HG03575 (cell line): Measurements from ENCODE around the gene JOSD1.

ENCODE experiments used
- ATAC-seq: cut with Tn5 transposase; IDR thresholded peaks from one replicate; pipeline ENCODE4 v1.9.1; 2021; ENCODE audit not compliant: unreplicated experiment, insufficient number of reproducible peaks, low FRiP score; ENCODE audit errors: extremely low read depth

The JOSD1 gene

DNA sequence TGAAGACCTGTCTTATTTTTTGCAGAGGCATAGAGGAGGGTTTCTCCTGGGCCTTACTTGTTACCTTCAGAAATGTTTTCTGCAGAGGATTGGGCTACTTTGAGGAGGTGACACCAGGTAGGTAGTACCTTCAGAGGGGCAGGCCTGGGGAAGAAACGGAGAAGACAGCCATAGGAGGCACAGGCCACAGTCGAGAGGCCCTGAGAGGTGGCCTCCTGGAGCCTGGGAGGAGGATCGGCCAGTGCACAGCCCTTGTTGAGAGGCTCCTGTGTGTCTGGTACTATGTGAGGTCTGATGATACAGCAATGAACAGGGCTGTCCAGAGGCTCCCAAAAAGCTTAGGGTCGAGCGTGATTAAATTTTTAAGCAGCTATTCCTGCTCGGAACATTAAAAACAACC lies 16.5 kb upstream of the JOSD1 start:
- no peak for ATAC-seq

DNA sequence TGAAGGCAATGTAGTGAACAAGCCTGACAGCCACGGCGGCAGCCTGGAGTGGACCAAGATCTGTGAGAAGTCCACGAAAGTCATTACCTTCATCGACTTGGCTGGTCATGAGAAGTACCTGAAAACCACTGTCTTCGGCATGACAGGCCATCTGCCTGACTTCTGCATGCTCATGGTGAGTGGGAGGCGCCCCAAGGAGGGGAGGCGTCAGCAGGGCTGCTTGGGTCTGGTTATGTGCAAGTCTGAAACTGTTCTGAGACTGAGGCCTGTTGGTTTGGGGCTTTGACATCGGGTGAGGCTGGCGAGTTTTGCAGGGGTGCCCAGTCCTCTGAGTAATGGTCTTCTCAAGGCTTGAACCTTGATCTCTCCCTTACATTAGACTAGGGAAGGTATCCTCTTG lies 16.1 kb upstream of the JOSD1 start:
- no peak for ATAC-seq

DNA sequence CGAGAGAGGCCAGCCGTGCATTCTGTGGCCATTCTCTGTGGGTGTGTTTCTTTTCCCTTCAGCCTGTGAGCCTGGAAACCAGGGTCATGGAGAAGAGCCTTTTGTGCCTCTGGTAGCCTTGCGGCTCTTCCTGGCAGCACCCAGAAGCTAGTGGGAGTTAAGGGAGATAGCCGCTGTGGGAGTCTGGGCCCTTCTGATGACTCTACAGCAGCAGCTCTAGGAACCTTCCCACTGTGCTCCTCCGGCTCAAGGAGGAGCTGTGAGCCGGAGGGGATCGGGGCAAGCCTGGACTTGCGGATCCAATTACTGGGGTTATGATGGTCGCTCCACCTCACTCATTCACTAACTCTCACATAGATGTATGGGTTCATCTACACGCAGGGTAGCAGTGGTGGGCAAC lies 15.5 kb upstream of the JOSD1 start:
- ATAC-seq, result no peak

DNA sequence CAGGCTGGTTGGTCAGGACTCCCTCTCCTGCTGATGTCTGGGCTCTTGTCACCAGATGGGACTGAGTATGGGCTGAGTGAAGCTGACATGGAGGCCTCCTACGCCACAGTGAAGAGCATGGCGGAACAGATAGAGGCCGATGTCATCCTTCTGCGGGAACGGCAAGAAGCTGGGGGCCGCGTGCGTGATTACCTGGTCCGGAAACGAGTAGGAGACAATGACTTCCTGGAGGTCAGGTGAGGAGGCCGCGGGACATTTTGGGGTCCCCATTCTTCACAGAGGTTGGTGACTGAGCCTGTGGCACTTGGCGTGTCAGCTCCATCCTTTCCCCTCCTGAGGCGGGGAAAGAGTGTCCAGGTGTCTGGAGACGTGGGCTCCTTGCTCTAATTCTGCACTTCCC lies 15.1 kb upstream of the JOSD1 start:
- no peak for ATAC-seq

DNA sequence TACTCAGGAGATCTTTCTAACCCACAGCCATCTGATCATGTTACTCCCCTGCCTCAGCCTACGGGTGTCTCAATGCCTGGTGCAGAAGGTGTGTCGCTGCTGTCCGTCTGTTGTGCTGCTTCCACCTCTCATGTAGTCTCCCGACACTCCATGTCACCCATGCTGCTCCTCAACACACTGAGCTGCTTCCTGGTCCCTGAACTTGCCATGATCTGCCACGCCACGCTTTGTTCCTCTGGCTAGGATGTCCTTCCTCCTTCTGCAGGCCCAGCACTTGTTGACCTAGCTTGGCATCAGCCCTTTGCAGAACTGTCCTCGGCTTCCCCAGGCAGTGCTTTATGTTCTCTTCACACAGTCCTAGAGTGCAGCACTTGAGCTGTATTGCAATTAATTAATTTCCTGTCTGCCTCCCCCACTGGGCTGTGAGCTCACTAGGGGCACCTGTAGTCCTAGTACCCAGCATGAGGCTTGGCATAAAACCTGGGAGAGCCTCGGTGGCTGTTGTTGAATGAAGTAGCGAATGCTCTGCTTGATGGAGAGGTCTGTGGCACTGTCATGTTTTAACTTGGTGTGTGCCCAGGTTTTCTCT lies 14.5 kb upstream of the JOSD1 start:
- no peak for ATAC-seq

DNA sequence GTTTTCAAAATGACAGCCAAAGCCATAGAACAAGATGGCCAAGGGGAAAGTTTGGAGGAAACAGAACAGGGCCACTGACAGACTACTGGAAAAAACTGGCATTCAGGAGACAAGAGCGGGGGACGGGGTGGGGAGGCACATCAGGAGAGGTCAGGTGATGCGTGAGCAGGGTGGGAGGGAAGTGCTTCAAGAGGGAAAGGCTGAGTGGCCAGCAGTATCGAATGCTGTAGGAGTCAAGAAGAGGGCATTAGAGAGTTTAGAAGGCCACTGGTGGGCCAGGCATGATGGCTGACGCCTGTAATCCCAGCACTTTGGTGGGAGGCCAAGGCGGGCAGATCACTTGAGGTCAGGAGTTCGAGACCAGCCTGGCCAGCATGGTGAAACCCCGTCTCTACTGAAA lies 13.2 kb upstream of the JOSD1 start:
- no peak for ATAC-seq

DNA sequence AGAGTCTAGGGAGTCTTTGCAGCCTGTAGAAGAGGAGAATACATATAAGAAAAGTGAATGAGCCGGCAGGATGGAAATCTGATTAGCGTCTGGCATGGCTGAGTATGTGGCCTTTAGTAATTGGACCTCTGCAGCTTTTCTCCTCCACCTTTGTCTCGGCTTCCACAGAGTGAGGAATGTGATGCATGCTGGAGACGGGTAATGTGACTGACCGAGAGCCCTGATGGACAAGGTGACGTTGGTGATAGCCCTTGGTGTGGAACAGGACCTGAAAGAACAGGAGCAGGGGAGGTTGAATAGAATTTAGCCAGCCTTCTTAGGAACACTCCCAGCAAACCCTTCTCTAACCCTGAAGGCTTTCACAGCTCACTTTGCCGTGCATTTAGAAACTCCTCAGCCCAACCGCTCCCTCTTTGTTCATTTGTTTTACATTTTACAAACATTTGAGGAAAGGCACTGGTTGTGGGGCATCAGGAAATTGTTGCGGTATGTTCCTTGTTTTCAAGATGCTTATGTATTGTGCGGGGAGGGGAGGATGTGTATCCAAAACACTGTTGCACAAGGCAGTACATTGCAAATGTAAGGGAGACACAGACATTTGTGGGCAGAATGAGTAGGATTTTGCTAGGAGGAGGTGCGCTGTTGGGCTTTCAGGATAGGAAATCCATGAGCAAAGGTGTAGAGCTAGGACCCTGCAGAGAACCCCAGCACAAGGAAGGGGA lies 11.9 kb upstream of the JOSD1 start:
- ATAC-seq, result no peak

DNA sequence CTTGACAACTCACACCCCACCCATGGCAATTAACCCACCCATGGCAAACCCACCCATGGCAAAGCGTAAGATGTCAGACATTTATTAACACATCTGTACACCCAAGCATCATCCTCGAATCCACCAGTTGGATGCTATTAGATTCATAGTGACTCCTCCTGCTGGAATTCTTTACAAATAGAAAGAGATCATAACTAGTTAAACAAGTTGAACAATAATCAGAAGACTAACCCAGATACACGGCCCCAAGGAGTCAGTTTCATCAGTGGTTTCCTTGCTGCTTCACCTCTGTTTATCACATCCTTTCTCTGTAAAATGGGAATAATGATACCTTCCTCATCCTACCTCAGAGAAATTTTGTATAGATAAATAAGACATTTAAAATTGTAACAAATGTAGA lies 10.1 kb upstream of the JOSD1 start:
- ATAC-seq, result no peak

DNA sequence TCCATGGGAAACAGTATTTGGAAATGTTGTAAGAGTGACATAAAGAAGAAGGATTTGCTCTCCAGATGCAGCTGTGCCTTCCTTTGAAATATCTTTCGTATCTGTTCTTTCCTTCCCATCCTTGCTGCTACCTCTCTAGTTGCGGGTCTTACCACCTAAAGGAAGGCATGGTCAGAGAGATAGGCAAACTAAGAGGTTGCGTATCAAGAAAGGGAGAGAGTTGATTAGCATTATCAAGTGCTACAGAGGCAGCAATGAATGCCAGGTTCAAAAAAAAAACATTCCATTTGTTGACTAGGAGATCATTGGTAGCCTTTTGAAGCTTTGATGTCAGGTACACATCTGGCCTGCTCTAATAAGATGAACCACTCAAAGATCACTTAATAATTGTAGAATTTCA lies 9.6 kb upstream of the JOSD1 start:
- no peak for ATAC-seq

DNA sequence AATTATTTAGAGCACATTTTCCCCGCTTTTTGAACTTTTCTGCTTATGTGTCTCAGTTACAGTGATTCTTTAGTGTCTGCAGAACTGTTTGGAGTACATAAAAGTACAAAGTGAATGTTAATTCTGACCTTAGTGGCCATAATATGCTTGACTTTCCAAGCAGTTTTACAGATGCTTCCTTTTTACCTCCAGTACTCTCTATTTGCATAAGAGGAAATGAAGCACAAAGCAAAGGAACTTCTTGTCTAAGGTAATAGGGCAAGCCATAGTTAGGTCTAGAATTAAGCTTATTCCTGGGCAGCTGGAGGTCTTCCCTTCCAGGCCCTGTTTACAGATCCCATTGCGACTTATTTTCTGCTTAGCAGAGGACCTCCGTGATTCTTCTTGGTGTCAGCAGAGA lies 8.6 kb upstream of the JOSD1 start:
- no peak for ATAC-seq

DNA sequence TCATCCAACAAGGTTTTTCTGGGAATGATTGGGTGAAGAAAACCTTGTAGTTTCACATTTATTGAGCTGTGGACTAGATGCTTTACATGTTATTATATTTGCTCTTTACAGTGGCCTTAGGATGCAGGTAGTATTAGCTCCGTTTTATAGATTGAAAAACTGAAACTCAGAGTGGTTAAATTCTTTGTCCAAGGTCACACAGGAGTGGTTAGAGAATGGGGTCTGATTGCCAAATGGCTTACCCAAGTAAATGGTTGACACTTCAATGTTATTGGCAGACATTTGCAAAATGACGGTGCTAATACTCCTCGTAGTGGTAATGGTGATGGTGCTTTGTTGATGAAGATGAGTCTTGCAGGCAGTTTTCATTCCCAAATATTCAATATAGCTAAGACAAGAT lies 7.2 kb upstream of the JOSD1 start:
- no peak for ATAC-seq

DNA sequence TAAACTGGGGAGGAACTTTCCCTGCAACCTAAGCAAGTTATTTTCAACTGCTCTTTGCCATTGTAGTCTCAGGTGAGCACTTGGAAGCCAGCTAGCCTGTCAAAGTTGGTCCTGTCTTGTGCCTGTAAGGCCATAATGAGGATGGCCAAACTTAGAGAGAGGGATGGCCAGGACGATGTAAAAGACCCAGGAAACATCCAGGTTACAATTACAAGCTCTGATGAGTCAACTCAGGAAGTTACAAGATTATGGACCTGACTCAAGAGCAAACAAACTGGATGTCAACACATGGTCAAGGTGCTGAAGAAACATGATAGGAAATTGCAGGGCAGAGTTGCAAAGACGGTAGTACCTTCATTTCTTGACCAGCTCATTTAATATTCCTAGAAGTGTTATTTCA lies 6.6 kb upstream of the JOSD1 start:
- ATAC-seq, result no peak

DNA sequence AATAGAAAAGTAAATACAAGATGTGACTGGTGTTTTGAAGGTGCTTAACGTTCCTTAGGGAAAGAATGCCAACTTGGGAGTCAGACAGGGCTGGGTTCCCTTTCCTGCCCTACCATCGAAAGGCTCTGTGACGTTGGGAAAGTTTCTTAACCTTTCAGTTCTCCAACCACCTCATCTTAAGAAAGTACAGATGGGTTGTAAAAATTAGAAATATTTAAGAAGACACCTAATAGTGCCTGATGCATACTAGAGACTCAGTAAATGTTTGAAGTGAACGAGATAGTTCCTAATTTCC lies 6.1 kb upstream of the JOSD1 start:
- ATAC-seq, result no peak

DNA sequence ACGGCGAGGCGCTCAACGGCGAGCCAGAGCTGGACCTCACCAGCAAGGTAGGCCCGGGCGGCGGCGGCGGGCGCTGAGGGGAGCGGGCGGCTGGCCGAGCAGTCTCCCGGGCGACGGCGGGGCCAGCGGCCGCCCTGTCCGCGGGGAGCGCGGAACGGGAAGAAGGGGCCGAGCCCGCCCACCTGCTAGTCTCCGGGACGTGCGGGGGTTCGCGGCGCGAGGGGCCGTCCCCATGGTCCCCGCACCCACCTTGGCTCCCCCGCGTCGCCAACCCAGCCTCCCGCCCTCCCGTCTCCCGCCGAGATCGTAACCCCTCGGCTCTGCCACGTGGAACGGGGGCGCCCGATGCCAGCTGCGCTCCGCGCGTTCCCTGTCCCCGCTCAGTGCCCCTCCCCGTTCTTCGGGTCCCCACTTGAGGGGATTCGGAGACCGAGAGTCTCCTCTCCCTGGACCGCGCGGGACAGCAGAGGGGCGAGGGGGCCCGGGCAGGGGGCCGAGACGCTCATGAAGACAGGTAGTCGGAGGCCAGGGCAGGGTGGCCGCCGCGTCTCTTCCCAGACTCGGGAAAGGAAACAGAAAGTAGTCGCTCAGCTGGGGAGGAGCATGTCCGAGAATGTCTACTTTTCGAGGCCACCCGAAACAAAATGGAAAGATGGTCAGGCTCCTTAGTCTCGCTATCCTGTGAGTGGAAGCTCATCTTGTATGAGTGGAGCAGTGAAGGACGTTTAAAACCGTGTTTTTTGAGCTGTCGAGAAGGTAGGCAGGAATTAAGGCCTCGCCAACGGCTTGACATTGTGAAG lies 5.6 kb upstream of the JOSD1 start:
- ATAC-seq, result no peak

DNA sequence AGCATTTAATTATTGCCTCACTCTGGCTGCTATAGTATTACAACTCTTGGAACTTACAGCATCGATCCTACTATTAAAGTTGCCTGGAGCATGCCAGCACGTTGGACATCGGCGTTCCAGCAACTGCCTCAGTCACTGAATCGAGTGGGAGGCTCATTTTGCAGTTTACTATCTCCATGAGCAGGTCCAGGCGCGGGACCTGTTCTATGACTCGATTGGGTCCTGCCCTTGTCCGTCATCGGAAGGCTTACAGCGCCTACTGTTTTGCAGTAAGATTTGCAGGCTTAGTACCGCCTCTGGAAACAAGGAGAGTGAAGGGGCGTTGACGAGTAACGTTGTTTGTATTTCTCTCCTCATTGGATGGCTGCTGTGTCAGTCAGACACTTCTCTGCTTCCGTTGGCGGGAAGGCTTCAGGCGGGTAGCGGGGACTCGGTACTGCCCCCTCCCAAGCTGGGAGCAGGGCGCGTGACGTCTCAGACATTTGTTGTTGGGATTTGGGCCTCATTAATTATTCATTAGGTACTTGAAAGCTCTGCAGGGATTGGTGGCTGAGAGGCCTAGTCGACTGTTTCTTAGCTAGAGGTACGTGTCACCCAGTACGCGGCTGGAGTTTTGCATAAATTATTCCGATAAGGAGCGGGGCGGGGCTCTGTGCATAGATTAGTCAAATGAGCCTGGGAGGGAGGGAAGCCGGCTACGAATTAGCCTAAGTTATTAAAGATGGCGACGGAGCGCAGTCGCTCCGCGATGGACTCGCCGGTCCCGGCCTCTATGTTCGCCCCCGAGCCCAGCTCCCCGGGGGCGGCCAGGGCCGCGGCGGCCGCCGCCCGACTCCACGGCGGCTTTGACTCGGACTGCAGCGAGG lies 4.7 kb upstream of the JOSD1 start, which contains the start of gene GTPBP1:
Gene GTPBP1 (plus strand): TSS at position 710 of the 866 bp plus-strand sequence. CDS start 12 bp downstream, at position 722.
- peak; percentile 53 for ATAC-seq

DNA sequence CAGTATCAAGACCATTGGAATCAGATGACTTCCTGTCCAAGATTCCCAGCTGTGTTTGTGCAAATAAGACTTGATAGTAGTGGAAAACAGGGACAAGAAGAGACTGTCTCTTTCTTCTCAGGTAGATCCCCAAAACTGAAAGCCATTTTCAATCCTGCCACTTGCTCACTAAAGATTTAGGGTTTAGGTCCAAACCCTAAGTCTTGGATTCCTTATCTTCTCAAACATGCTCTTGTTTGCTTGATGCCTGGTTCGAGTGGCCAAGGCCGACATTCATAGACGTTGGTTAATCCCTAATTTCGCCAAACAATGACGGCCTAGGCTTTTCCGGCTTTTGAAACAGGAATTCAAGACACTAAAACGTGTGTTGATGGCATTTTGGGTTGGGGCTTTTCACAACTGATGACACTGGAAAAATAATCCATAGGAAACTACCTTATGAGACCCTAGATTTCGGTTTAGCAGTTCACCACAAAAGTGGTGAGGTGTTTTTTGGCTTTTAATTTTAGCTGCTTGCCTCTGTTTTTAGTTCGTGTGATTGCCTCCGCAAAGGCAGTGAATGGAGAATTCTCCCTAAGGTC lies 4.0 kb upstream of the JOSD1 start:
- ATAC-seq, result no peak

DNA sequence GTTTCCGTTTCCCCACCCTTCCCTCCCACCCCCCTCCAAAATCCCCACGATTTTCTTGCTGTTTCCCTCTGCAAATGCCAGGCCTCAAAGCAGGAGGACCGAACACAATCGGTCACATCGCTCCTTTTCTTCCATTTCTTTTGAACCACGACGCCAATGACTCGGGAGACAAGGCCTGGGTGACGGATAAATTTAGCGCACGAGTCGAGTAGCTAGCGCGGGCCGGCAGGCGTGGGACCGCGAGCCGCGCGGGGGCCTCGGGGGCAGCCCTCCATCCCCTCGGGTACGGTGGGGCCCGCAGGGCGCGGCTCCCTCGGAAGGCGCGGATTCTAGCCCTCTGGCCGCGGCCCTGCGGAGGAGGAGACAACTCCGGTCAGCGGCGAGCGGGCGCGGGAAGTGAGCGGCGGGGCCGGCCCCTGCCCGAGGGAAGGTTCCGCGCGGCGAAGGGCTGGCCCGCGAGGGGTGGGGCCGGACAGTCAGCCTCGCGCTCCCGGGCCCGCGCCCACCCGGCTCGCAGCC lies 414 bp downstream of the JOSD1 start:
- no peak for ATAC-seq

DNA sequence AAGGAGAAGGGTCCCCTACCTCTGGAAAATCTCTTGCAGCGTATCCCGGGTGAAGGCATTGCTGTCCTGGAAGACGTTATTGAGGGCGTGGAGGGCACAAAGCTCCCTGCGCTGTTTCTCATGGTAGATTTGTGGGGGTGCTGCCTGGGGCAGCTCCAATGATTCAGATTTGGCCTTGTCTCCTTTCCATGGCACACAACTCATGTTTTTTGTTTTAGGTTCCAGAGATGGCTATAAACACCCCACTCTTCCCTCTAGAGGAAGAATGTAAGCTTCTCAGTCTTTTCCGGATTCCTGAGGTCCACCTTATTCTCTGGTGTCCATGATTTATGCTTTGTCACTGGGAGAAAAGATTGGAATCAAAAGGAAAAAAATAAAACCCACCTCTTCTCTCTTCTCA lies 959 bp downstream of the JOSD1 start:
- ATAC-seq, result no peak

DNA sequence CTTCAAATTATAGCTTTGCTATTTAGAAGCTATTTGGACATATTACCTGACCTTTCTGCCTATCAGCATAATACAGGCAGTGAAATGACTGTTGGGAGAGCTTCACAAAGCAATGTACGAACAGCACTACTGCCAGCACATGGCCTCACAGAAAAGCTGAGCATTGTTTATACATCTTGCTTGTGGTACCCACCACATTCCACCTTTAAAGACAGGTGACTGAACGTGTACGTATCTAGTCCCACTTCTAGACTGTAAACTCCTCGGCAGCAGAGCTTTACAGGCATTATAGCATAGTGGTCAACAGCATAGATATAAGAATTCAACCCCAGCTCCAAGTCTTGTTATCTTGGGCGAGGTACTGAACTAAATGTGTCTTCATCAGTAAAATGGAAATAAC lies 1.6 kb downstream of the JOSD1 start:
- ATAC-seq, result no peak
